Endodermal cell (in vitro differentiated cells): ENCODE results near the gene ZNF420. TPM values are rescaled to one million over a fixed set of nuclear protein-coding genes. Genes with fewer than 3 reads are reported as not detected.
A peak's percentile ranks its signal among the peaks of the same experiment; 100 is the strongest.
"Not testable (repeated sequence)": the region's sequence is repeated elsewhere in the genome, so short reads cannot be mapped to it uniquely, and the experiment has no call there.

Source experiments
- DNase-seq: peaks from one replicate; pipeline ENCODE4 v3.0.0-alpha.2; 2017
- H3K27ac ChIP-seq: 2 replicates; pipeline ENCODE4 v1.5.1; 2013; ENCODE audit warnings: mild to moderate bottlenecking, low read depth, low read length, moderate library complexity
- H3K27me3 ChIP-seq: 2 replicates; pipeline ENCODE4 v1.6.1; 2013; ENCODE audit warnings: mild to moderate bottlenecking, low read length, moderate library complexity; ENCODE audit not compliant: insufficient read depth, control insufficient read depth, poor library complexity, severe bottlenecking
- H3K36me3 ChIP-seq: 2 replicates; pipeline ENCODE4 v1.7.0; 2013; ENCODE audit warnings: mild to moderate bottlenecking, low read length, moderate library complexity; ENCODE audit not compliant: control insufficient read depth, insufficient read depth
- H3K4me1 ChIP-seq: one replicate; pipeline ENCODE4 v1.7.0; 2013; ENCODE audit warnings: low read length; ENCODE audit not compliant: control insufficient read depth, insufficient read depth
- H3K4me3 ChIP-seq: 2 replicates; pipeline ENCODE4 v1.5.1; 2013; ENCODE audit warnings: mild to moderate bottlenecking, low read length, moderate library complexity
- H3K9ac ChIP-seq: 2 replicates; pipeline ENCODE4 v1.6.1; 2013; ENCODE audit warnings: mild to moderate bottlenecking, low read length, moderate library complexity; ENCODE audit not compliant: poor library complexity, severe bottlenecking; ENCODE audit errors: extremely low read depth
- H3K9me3 ChIP-seq: 2 replicates; pipeline ENCODE4 v1.6.1; 2013; ENCODE audit warnings: mild to moderate bottlenecking, low read length, moderate library complexity; ENCODE audit not compliant: control insufficient read depth
- H3K27ac Mint-ChIP-seq: 2 replicates; pipeline ENCODE4 v1.8.0; 2020; ENCODE audit warnings: mixed read lengths
- H3K27me3 Mint-ChIP-seq: 2 replicates; pipeline ENCODE4 v1.8.0; 2021; ENCODE audit warnings: mild to moderate bottlenecking, mixed read lengths; ENCODE audit not compliant: insufficient read depth
- H3K36me3 Mint-ChIP-seq: 2 replicates; pipeline ENCODE4 v1.8.0; 2020; ENCODE audit warnings: low read depth, mixed read lengths
- H3K4me1 Mint-ChIP-seq: 2 replicates; pipeline ENCODE4 v1.8.0; 2020; ENCODE audit warnings: mixed read lengths
- H3K4me3 Mint-ChIP-seq: 2 replicates; pipeline ENCODE4 v1.8.0; 2020; ENCODE audit warnings: mild to moderate bottlenecking, moderate library complexity, mixed read lengths
- H3K9me3 Mint-ChIP-seq: 2 replicates; pipeline ENCODE4 v1.8.0; 2020; ENCODE audit warnings: mild to moderate bottlenecking, mixed read lengths
- CTCF ChIP-seq: fragments of 200-600 bp; sonication (generic); conservative IDR thresholded peaks from 2 replicates; pipeline ENCODE4 v1.5.0; 2021; ENCODE audit warnings: antibody characterized with exemption, mild to moderate bottlenecking
- WGBS, 2 experiments: methylation state at CpG; one replicate each; pipeline versions ENCODE4 v1.1.5 to v1.1.7; 2013; ENCODE audit warnings: missing lambda C conversion rate in 2 of 2, mixed read lengths in 1 of 2; ENCODE audit not compliant: insufficient coverage in 1 of 2, insufficient read length in 1 of 2; 5-methylcytosine and 5-hydroxymethylcytosine counted together
- total RNA-seq, 2 donors: library from RNA; stranded (reverse); fragmentation: NEBNext Ultra II Directional in 1 of 2; extraction: Animal tissue kit (Norgen Biotek cat#: 25700) in 1 of 2; gene quantifications; 2 replicates in 1 of 2; 3 replicates in 1 of 2; pipeline ENCODE4 v1.2.1, GENCODE V29; 2021

Gene ZNF420
- total RNA-seq, 2 donors from 2014 or later = 11.2 to 12.3 TPM

- H3K27ac ChIP-seq = no peak overlapping the region
- no peaks in the 10 kb centered on the region for H3K4me1 ChIP-seq
- Mint-ChIP-seq H3K9me3 (peaks cover 97% of the 10 kb centered on the region), H3K27ac (no peak overlapping the region), H3K36me3 (peaks cover 84% of the 10 kb centered on the region), H3K4me3 (no peak overlapping the region), H3K4me1 (no peaks in the 10 kb centered on the region), H3K27me3 (no peaks in the 10 kb centered on the region)
- 90 to 98% methylated on average over 8 to 9 of the region's 9 CpGs for WGBS, 2 experiments
- H3K36me3 ChIP-seq = peaks cover 13% of the 10 kb centered on the region
- DNase-seq = no peak
- peak; percentile 64 for TF ChIP-seq CTCF
- H3K4me3 ChIP-seq = peak overlapping the region; percentile 67
- H3K9me3 ChIP-seq = peaks cover 75% of the 10 kb centered on the region
- no peak overlapping the region for H3K9ac ChIP-seq
- no peaks in the 10 kb centered on the region for H3K27me3 ChIP-seq
Observed at GRCh38 chr19:37114001-37114400, 35.8 kb downstream of the ZNF420 start.

DNA sequence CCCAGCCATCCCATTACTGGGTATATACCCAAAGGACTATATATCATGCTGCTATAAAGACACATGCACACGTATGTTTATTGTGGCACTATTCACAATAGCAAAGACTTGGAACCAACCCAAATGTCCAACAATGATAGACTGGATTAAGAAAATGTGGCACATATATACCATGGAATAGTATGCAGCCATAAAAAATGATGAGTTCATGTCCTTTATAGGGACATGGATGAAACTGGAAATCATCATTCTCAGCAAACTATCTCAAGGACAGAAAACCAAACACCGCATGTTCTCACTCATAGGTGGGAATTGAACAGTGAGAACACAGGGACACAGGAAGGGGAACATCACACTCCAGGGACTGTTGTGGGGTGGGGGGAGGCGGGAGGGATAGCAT is 43.9 kb downstream of the ZNF420 start:
- DNase-seq, H3K36me3 ChIP-seq, H3K4me1 Mint-ChIP-seq, H3K27ac ChIP-seq, H3K4me1 ChIP-seq, H3K9ac ChIP-seq, H3K27me3 ChIP-seq, H3K27me3 Mint-ChIP-seq, H3K4me3 Mint-ChIP-seq, H3K4me3 ChIP-seq, H3K27ac Mint-ChIP-seq: not testable (repeated sequence)
- peaks cover 42% of the 10 kb centered on the region for H3K36me3 Mint-ChIP-seq
- peaks cover 47% of the 10 kb centered on the region for H3K9me3 ChIP-seq
- peaks cover 85% of the 10 kb centered on the region for H3K9me3 Mint-ChIP-seq
- 100% methylated on average over 1 of the region's 3 CpGs; no CpG with 5 or more reads in 1 of the 2 experiments for WGBS, 2 experiments

DNA sequence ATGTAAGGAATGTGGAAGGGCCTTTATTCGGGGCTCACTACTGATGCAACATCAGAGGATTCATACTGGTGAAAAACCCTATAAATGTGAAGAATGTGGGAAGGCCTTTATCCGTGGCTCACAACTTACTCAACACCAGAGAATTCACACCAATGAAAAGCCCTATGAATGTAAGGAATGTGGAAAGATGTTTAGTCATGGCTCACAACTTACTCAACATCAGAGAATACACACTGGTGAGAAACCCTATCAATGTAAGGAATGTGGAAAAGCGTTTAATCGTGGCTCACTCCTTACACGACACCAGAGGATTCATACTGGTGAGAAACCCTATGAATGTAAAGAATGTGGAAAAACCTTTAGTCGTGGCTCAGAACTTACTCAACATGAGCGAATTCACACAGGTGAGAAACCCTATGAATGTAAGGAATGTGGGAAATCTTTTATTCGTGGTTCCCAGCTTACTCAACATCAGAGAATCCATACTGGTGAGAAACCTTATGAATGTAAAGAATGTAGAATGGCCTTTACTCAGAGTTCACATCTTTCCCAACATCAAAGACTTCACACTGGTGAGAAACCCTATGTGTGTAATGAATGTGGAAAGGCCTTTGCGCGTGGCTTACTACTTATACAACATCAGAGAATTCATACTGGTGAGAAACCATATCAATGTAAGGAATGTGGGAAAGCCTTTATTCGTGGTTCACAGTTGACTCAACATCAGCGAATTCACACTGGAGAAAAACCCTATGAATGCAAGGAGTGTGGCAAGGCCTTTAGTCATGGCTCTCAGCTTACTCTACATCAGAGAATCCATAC is 50.0 kb downstream of the ZNF420 start:
- H3K27me3 Mint-ChIP-seq = no peaks in the 10 kb centered on the region
- no peak for DNase-seq
- peak overlapping the region; percentile 66 for H3K4me3 ChIP-seq
- no peaks in the 10 kb centered on the region for H3K27me3 ChIP-seq
- H3K27ac ChIP-seq = no peak overlapping the region
- 94 to 97% methylated on average over 6 to 9 of the region's 12 CpGs for WGBS, 2 experiments
- peaks cover 74% of the 10 kb centered on the region for H3K36me3 Mint-ChIP-seq
- H3K36me3 ChIP-seq = peaks cover 33% of the 10 kb centered on the region
- no peak overlapping the region for H3K27ac Mint-ChIP-seq
- H3K9ac ChIP-seq = no peak overlapping the region
- no peak overlapping the region for H3K4me3 Mint-ChIP-seq
- H3K9me3 ChIP-seq = peaks cover 96% of the 10 kb centered on the region
- H3K4me1 ChIP-seq = no peaks in the 10 kb centered on the region
- H3K4me1 Mint-ChIP-seq = no peaks in the 10 kb centered on the region
- peaks cover 100% of the 10 kb centered on the region for H3K9me3 Mint-ChIP-seq
- no peak for TF ChIP-seq CTCF
